Heart right ventricle (tissue), 16 donors: ENCODE data around the gene CYTH1. TPM values are rescaled to one million over a fixed set of nuclear protein-coding genes. Genes with fewer than 3 reads are reported as not detected.

Source experiments
- ATAC-seq, 8 donors: fragments of 200-7000 bp; cut with Tn5 transposase; one replicate each; pipeline ENCODE4 v1.9.1; 2020; ENCODE audit warnings: mild to moderate bottlenecking in 8 of 8, moderate library complexity in 8 of 8, moderate number of reproducible peaks in 1 of 8
- DNase-seq, 2 donors: peaks; one replicate each; pipeline ENCODE4 v3.0.0-alpha.2; 2020
- H3K27ac ChIP-seq, 10 donors: fragments of 200-600 bp; sonication (generic) in 2 of 10; one replicate each; pipeline versions ENCODE4 v1.5.0 to v1.8.0; 2020 to 2022; ENCODE audit warnings: mild to moderate bottlenecking in 3 of 10
- H3K27me3 ChIP-seq, 7 donors: fragments of 200-600 bp; one replicate each; pipeline ENCODE4 v1.8.0; 2021 to 2022; ENCODE audit warnings: mild to moderate bottlenecking in 2 of 7
- H3K36me3 ChIP-seq, 9 donors: fragments of 200-600 bp; sonication (generic) in 1 of 9; one replicate each; pipeline versions ENCODE4 v1.5.0 to v1.8.0; 2020 to 2022; ENCODE audit warnings: mild to moderate bottlenecking in 2 of 9
- H3K4me1 ChIP-seq, 9 donors: fragments of 200-600 bp; sonication (generic) in 1 of 9; one replicate each; pipeline versions ENCODE4 v1.5.0 to v1.8.0; 2020 to 2022; ENCODE audit warnings: mild to moderate bottlenecking in 4 of 9
- H3K4me3 ChIP-seq, 10 donors: fragments of 200-600 bp; sonication (generic) in 2 of 10; one replicate each; pipeline versions ENCODE4 v1.5.0 to v1.8.0; 2020 to 2022; ENCODE audit warnings: mild to moderate bottlenecking in 7 of 10, moderate library complexity in 2 of 10
- H3K9me3 ChIP-seq, 11 donors: fragments of 200-600 bp in 10 of 11; sonication (generic) in 2 of 11; one replicate each; pipeline versions ENCODE4 v1.5.0 to v1.8.0; 2013 to 2022; ENCODE audit warnings: mild to moderate bottlenecking in 2 of 11, control low read depth in 1 of 11, moderate library complexity in 1 of 11
- CTCF ChIP-seq, 9 donors: fragments of 200-600 bp; sonication (generic) in 2 of 9; IDR thresholded peaks; one replicate each; pipeline versions ENCODE4 v1.5.0 to v1.8.0; 2021 to 2022; ENCODE audit warnings: antibody characterized with exemption in 9 of 9, mild to moderate bottlenecking in 5 of 9, moderate library complexity in 1 of 9
- WGBS, 2 donors: extraction: QIAGEN DNeasy Blood & Tissue Kit; methylation state at CpG; one replicate each; pipeline ENCODE4 v1.1.7; 2013; ENCODE audit warnings: inconsistent platforms in 1 of 2; 5-methylcytosine and 5-hydroxymethylcytosine counted together
- intact Hi-C, 10 donors: fragments of 100-400 bp; cut with DNase I; formaldehyde crosslinking; loops; one replicate each; pipeline versions ENCODE4 v1.11.1 to v1.14.2; 2022
- polyA plus RNA-seq, 2 donors: library from polyadenylated mRNA; stranded (reverse); fragments of 200-250 nt; gene quantifications; one replicate each; pipeline ENCODE4 v1.2.3, GENCODE V29; 2013
- total RNA-seq, 10 donors: library from RNA; stranded (reverse); fragmentation: NEBNext Ultra II Directional in 3 of 10; extraction: Animal tissue kit (Norgen Biotek cat#: 25700) in 3 of 10; gene quantifications; one replicate each; pipeline versions ENCODE4 v1.2.1 to v1.2.4, GENCODE V29; 2021 to 2023
- donor health status: Arrhythmogenic right ventricular cardiomyopathy.
- donor health status: ischemic (EF 13 %, LVEDD 7.1; RV severe dilation, severe dysfunction).
- donor health status: healthy with polysubstance abuse.
- donor health status: DM: no; HTN: yes; CAD: no.
- donor health status: DM: no; HTN: no; CAD: no.
- donor health status: ischemic (EF 25% LVEDD 6.9; RV normal size, moderate dysfunction).
- donor health status: ischemic (EF 25% LVEDD 5.7; RV mildly dilated, moderate dysfunction).
- donor health status: healthy.
- donor health status: DM: yes; HTN: yes; CAD: no.
- donor health status: Ischemic cardiomyopathy.
- donor health status: ischemic (EF 35%, LVEDD 5.7; RV mildly dilated, moderate dysfunction).
- donor health status: nonischemic (EF 11% LVEDD 7.7; RV severe dilation, severe dysfunction).
- donor health status: DM: yes; HTN: yes; CAD: no.
- donor health status: PGD.
- donor health status: ischemic (EF 29% LVEDD 5.4; RV normal size, mild dysfunction).
- donor health status: nonischemic (EF 23%, LVEDD 6.1; RV moderate dilation, normal function).

CYTH1 gene
- total and polyA plus RNA-seq, 12 donors: 22.3 to 46.9 (median 32.5) TPM

- H3K4me1 ChIP-seq: no peaks in the 10 kb centered on the region
Observed at GRCh38 chr17:78678222-78678557, 103.9 kb downstream of the CYTH1 start.

GRCh38 chr17:78677303-78678221, 104.5 kb downstream of the CYTH1 start:
- ATAC-seq: peak in 2 of 8 donors; percentile 13 to 26
- Histone ChIP-seq H3K36me3 (peaks cover 0 to 100% (median 50%) of the 10 kb centered on the region in 9 donors), H3K4me1 (no peaks in the 10 kb centered on the region), H3K27me3 (no peaks in the 10 kb centered on the region), H3K4me3 (no peak overlapping the region), H3K9me3 (no peaks in the 10 kb centered on the region), H3K27ac (no peak overlapping the region)
- intact Hi-C loops: no loop called here
- TF ChIP-seq CTCF (IDR thresholded peaks at IDR 0.05): no peak
- no peak for DNase-seq
- WGBS, 2 donors: 88 to 93% methylated on average over 25 of the region's 25 CpGs

More at GRCh38 chr17:78678222-78678557, 103.9 kb downstream of the CYTH1 start:
- DNase-seq: no peak
- no peaks in the 10 kb centered on the region for H3K9me3 ChIP-seq
- H3K27ac ChIP-seq: no peak overlapping the region
- 95% methylated on average over 11 of the region's 11 CpGs for WGBS, 2 donors
- no peak for ATAC-seq
- peaks cover 0 to 100% (median 54%) of the 10 kb centered on the region in 9 donors for H3K36me3 ChIP-seq
- H3K4me3 ChIP-seq: no peak overlapping the region
- H3K27me3 ChIP-seq: no peaks in the 10 kb centered on the region
- intact Hi-C loops: no loop called here
- no peak for TF ChIP-seq CTCF (IDR thresholded peaks at IDR 0.05)

GRCh38 chr17:78676412-78677302, 105.4 kb downstream of the CYTH1 start:
- Histone ChIP-seq H3K36me3 (peaks cover 0 to 97% (median 49%) of the 10 kb centered on the region in 9 donors), H3K4me3 (no peak overlapping the region), H3K27ac (no peak overlapping the region), H3K4me1 (no peaks in the 10 kb centered on the region), H3K9me3 (no peaks in the 10 kb centered on the region), H3K27me3 (no peaks in the 10 kb centered on the region)
- intact Hi-C loops: no loop called here
- ATAC-seq: no peak
- 91% methylated on average over 26 of the region's 26 CpGs for WGBS, 2 donors
- no peak for DNase-seq
- TF ChIP-seq CTCF (IDR thresholded peaks at IDR 0.05): no peak

GRCh38 chr17:78675836-78676235, 106.2 kb downstream of the CYTH1 start:
- ATAC-seq (no peak), DNase-seq (no peak)
- WGBS, 2 donors: 92 to 94% methylated on average over 15 of the region's 15 CpGs
- H3K4me3 ChIP-seq: no peak overlapping the region
- H3K36me3 ChIP-seq: peaks cover 0 to 90% (median 49%) of the 10 kb centered on the region in 9 donors
- no peaks in the 10 kb centered on the region for H3K4me1 ChIP-seq
- H3K9me3 ChIP-seq: no peaks in the 10 kb centered on the region
- no peak for TF ChIP-seq CTCF (IDR thresholded peaks at IDR 0.05)
- no peaks in the 10 kb centered on the region for H3K27me3 ChIP-seq
- H3K27ac ChIP-seq: no peak overlapping the region
- intact Hi-C loops: no loop called here
